Inflammatory macrophage (primary cell): ENCODE data around the gene SLC38A9.
A peak's percentile ranks its signal among the peaks of the same experiment; 100 is the strongest.

ENCODE experiments used
- DNase-seq, 2 donors: peaks; one replicate each; pipeline ENCODE4 v3.0.0-alpha.2; 2020 to 2022

Gene SLC38A9

DNA sequence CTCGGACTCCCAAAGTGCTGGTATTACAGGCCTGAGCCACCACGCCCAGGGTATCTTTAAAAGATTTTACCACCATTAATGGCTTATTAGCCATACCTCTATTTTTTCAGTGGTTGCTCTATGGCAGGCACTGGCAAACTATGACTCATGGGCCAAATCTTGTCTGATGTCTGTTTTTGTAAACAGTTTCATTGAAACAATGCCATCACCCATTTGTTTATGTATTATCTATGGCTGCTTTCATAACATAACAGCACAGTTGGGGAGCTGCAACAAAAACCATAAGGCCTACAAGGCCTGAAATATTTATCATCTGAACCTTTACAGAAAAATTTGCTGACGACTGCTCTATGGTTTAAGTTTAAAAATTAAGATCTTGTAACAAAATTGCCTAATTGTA lies 66.8 kb downstream of the SLC38A9 start:
- DNase-seq: no peak

DNA sequence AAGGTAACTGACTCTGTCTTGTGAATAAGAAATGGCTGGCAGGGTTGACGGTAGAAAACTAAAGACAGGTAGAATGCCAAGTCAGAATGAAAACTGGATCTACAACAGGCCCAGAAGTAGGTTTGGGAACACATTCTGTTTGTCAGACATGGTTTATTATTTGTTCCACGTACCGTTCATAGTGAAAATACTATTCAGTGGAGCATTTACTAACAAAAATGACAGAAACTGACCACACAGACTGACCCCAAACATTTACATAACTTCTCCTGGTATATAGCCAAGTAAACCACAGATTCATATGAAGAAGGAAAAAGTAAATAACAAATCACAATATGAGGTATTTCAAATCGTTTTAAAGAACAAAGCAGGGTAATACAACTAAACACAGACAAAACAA lies 73.7 kb downstream of the SLC38A9 start:
- no peak for DNase-seq

DNA sequence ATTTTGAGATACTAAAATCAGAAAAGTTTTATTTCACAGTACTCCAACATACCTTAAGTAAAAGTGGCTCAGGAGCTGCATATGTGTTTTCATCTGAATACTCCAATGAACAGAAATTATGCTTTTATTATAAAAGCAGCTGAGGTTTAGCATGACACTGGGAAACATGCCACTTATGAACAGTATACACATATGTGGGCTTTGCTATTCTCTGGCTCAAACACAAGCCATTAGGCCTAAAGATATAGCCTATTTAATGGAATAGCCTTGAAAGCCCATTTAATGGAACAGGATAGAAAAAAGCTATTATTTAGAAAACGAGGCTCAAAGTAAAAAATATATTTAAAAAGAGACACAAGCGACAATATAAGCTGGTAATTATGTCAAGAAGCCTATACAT lies 74.1 kb downstream of the SLC38A9 start:
- no peak for DNase-seq

DNA sequence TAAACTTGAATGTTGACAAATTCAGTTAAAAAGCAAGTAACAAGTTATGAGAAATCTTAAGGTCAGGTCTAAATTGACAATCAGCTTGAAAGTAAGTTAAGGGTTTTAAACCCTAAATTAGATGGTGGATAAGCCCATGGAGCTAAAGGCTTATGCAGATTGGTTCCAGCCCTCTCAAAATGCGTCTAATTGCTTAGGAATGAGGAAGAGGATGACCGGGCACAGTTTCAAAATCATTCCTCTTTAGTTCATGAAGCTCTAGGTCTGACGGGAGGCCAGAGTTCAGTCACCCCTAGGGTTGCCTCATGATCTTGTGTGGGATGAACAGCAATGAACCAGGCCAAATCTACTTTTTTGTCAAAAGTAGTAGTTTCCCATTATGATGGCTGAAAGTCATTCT lies 75.4 kb downstream of the SLC38A9 start:
- DNase-seq: peak; percentile 94

DNA sequence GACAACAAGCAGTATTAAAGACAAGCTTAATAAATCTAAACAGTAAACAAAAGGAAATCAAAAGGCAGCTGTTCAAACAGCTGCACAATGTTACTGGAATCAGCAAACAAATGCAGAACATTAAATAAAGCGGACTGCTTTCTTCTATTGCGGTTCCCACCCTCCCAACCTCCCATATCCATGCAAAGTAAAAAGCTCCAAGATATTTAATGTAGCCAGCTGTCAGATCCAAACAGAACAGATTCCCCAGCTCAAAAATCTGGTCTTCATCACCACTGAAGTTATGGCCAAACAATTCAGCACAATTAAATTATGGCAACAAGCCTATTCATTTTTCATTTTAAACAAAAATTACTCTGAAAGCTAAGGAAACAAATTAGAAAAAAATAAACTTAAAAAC lies 75.9 kb downstream of the SLC38A9 start:
- DNase-seq: no peak

DNA sequence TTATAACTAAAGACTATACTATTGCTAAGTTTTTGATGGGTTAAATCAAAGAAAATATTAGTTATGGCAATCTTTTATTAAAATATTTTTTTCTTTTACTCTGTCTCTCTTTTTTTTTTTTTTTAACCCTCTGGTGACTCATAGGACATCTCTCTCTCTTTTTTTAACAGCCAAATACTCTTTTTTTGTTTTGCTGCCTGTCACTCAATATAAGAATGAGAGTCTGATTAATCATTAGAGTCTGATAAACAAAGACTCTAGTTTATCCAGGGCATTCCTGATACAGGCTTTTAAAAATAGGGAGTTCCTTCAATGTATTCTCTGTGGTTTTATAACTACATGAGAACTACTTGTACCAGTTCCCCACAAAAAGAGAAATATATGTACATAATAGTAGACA lies 77.3 kb downstream of the SLC38A9 start:
- DNase-seq: no peak

DNA sequence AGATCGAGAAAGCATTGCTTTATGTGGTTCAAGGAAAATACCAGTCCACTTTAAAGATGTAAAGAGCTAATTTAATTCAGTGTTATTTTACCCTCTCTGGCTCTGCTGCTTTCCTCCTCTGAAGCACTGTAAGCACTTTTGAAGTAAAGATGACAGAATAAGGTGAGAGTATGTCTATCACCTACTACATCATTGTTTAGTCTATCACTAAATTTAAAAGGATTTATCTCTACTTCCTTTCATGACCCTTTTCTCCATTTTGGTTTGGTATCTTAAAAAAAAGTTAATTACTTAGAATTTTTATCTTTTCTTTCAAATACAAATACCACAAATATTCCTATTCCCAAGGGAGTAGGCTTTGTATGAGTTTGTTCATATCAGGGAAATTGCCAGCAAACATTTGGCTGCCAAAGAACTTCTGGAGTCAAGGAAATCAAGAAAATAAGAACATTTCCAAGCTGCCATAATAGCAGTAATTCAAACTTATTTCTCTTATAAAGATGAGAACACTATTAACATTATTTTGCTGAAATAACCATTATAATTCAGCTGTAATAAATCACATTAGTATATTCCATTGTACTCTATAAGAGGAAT lies 77.8 kb downstream of the SLC38A9 start:
- no peak for DNase-seq

DNA sequence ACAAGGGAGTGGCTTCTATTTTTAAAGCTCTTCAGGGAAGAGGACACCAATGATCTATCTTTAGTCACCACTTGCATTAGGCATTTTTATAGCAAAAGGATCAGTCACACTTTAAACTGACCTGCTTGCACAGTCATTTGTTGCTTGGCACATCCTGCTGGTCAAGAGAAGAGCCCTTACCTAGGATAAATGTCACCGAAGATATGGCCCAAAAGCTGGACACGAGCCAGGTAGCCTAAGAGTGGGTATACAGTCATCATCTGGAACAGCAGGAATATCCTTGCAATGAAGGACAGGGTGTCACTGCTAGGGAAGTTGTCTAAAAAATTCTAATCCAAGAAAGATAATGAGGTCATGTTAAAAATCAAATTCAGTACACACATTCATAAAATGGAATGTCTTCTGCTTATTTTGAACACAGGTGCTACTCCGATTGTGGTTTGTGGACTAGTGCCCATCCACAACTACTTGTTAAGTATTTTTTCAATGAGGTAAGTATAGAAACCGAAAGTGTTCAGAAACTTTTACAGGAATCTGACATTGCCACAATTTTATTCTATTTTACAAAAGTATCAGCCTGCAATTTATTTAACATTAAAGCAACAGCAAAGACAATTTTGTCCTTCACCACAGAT lies 78.4 kb downstream of the SLC38A9 start:
- no peak for DNase-seq

DNA sequence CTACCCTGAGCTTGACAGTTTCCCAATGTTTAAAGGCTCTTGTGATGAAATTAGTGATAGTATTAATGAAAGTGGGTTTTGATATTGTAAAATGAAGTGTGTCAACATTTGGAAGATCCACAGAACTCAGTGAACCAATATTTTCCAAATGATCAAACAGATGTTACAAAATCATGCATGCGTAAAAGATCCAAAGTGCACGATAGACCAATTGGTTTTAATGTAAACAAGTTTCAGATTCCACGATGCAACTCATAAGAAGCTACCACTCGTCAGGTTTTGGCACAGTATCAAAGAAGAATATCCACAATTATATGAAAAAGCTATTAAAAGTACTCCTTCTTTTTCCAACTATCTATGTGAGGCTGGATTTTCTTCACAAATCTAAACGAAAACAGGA lies 82.3 kb downstream of the SLC38A9 start:
- no peak for DNase-seq

DNA sequence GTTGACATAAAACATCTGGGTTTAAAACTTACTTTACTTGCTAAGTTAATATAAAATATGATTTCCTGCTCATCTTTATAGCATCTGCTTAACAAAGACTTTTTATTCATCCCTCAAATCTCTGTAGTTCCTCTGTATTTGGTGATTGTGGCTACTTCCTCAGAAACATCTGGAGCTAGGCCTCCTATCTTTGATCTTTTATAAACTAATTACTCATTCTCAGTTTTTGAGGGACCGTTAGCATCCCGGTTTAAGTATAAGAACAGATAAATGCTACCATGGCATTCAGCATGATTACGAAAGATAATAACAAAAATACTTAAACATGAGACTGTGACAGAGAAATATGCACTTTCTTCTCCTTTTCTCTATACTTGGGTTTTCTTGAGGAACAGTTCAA lies 85.3 kb downstream of the SLC38A9 start:
- DNase-seq: no peak

DNA sequence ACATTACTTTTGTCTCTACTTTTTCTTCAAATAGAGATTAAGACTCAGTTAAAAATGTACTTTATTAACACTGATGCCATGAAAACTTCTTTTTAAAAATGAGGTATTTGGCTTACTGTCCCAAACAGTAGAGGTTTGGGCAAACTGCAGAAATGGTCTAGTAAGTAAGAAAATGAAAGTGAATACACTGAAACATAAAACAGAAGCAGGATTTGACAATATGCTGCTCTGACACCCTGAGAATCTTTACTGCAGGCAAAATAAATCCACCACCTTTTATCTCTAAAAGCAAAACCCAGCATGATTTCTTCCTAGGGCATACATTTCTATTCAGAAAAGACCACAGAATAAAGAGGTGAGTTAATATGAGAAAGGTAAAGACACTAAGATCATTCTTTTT lies 86.2 kb downstream of the SLC38A9 start:
- no peak for DNase-seq

DNA sequence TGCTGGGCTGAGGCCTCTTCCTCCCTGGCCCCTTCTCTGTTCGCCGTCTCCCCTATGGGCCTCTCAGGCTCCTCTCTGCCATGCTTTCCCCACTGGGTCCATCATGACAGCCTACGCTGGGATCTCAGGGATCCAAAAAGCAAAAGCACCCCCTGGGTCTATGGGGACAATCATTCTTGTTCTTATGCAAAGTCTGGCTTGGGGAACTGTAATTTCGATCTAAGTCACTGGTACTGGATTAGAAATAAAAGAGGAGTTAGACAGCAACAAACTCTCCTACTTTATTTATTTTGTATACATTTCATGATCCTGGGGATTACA lies 86.6 kb downstream of the SLC38A9 start:
- DNase-seq: no peak

DNA sequence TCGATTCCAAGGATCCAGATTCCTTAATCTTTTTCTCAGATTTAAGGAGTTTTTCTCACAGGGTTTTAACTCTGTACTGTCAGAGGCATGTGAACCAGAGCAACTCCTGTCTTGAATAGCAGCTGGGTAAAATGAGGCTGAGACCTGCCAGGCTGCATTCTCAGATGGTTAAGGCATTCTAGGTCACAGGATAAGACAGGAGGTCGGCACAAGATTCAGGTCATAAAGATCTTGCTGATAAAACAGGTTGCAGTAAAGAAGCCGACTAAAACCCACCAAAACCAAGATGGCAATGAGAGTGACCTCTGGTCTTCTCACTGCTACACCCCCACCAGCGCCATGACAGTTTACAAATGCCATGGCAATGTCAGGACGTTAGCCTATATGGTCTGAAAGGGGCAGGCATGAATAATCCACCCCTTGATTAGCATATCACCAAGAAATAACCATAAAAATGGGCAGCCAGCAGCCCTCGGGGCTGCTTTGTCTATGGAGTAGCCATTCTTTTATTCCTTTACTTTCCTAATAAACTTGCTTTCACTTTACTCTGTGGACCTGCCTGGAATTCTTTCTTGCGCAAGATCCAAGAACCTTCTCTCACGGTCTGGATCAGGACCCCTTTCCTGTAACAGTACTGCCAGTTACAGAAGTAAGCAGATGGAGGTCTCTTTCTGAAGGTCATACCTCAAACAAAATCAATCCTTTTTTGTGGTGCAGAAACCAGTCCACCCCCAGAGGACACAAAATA lies 87.1 kb downstream of the SLC38A9 start:
- DNase-seq: no peak

DNA sequence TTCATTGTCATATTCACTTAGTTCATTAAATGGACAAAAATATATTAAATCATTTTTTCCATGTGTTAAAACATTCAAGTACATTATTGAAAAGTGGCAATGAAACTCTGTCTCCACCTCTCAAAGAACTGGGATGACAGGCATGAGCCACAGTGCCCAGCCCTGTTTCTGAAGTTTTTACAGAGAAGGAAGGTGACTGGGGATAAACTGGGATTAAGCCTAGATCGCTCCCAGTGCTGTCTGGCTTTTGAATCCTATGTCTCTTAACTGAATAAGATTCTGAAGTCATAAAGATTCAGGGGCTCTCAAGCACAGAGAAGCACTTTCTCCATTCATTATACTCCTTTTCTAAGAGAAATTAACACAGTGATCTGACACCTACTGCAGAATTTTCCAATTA lies 88.3 kb downstream of the SLC38A9 start:
- DNase-seq: no peak

DNA sequence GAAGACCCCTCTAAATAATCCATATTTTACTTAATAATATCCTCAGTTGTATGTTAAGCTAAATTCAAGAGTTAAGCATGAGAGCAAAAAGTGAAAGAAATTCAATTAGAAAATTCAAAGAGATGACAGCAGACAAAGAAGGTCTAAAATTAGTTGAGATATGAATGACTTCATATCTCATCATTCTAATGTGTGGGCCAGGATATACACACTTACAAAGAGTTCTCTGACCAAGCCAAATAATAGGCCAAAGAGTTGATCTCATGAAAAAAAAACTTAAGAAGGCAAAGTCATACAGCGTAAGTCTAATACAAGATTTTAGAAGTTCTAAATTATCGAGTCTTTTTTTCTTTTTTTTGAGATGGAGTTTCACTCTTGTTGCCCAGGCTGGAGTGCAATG lies 89.7 kb downstream of the SLC38A9 start:
- DNase-seq: no peak

DNA sequence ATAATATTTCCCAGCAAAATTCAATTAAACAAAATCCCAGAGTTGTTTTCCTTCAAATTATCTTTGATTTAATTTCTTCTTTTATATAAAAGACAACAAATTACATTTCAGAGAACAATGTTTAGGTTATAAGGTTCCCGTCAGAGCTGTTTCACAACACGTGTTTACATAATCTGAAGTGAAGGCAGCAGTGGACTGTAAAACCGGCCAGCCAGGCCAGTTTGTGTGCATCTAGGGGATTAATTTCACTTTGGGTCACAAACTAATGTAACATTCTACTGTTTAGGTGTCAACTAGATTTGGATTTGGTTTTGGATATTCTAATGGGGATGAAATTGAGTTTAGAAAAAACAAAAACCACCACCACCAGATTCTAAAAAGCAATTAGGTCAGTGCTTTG lies 90.9 kb downstream of the SLC38A9 start:
- DNase-seq: peak; percentile 12 to 31

DNA sequence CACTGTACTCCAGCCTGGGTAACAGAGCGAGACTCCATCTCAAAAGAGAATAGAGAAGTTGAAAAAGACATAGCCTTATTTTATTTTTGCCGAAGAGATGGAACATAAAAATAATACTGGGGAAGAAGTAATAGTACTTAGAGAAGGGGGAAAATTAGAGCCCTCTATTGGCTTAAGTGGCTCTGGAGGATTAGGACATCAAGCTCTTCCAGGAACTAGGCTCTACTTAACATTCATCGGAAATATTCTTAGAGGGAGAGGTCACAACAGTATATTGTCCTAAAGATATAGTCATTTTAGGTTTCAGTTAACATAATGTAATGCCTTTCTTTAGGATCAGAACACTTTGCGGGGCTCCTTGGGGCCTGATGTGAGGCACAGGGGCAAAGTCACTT lies 91.4 kb downstream of the SLC38A9 start:
- peak in 1 of 2 donors; percentile 52 for DNase-seq

DNA sequence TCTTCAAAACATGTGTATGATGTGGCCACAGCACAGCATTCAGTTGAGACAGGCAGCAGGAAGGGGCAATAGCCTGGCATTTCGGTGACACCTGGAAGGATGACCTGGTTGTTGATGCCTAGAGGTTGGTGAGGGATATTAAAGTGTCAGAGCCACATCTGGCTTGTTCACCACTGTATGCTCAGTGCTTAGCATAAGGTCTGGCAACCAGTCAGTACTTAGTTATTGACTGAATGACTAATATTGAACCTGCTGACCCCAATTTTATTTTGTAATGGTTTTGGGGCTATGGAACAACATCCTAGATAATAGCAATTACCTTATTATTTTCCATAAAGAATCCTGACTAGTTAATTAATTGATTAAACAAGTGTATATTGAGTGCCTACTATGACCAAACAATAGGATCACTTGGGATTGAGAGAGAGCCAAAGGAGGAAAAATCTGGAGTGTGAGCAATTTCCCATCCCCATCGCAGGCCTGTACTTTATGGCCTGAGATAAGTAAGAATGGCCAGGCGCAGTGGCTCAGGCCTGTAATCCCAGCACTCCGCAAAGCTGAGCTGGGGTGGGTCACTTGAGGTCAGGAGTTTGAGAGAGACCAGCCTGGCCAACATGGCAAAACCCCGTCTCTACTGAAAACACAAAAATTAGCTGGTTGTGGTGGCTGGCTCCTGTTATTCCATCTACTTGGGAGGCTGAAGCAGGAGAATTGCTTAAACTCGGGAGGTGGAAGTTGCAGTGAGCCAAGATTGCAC lies 91.9 kb downstream of the SLC38A9 start:
- peak in 1 of 2 donors; percentile 15 for DNase-seq

DNA sequence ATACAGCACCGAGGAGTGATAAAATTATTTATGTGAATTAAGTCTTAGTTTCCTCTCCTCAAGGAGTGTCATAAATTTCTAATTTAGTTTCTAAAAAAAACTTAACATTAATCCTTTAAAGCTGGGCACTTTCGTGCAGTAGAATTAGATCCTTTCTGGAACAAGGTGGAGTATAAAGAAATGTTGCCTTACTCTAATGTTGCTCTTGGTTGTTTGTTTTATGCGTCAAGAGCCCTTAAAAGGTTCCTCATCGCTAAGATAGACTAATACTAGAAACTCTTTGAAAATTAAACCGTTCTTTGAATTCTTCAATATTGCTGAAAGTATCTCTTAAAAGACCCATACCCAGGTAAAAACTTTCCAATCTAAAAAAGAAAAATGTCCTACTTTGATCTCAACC lies 93.8 kb downstream of the SLC38A9 start:
- no peak for DNase-seq

DNA sequence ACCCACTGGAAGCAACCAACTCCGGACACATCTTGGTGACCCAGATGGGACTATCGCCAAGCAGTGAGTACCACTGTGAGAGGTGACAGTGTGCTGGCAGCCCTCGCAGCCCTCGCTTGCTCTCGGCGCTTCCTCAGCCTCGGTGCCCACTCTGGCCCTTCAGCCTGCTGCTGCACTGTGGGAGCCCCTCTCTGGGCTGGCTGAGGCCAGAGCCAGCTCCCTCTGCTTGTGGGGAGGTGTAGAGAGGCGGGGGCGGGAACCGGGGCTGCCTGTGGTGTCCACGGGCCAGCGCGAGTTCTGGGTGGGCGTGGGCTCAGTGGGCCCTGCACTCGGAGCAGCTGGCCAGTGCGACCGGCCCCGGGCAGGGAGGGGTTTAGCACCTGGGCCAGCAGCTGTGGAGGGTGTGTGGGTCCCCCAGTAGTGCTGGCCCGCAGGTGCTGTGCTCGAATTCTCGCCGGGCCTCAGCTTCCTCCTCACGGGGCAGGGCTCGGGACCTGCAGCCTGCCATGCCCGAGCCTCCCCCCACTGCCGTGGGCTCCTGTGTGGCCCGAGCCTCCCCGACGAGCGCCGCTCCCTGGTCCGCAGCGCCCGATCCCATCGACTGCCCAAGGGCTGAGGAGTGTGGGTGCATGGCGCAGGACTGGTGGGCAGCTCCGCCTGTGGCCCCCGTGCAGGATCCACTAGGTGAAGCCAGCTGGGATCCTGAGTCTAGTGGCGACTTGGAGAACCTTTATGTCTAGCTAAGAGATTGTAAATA lies 98.8 kb downstream of the SLC38A9 start:
- DNase-seq: no peak

DNA sequence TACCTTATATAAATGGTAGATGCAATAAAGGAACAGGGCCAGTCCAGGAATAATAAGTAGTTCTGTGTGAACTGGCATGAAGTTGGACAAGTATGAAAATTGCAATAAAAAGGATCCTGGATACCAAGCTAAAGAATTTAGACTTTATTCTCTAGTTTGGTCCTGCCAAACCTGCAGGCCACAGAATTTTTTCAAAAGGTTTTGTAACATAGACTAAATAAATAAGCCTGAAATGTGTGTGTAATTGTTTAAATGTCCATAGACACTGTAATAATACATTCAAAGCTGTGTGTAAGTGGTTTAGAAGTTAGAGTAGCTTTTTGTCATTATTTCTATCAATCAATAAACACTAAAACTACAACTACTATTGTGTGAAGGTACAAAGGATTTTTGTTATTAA lies 101.6 kb downstream of the SLC38A9 start:
- DNase-seq: no peak

DNA sequence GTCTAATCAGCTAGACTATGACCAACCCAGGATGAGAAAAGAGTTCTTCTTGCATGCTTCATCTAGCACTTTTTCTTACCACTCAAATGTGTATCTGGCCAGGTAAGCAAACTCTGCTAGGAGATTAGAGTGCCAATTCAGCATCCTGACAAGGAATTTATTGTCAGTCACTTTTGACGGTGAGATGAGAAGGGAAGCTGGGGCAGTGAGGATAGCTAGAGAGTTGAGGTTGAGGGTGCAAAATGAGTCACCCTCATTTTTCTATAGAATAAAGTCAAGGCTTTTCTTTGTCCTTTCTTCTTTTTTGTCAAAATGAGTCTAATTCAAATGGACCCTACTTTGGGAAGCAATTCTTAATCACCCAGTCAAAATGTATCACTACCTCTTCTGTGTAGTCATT lies 102.7 kb downstream of the SLC38A9 start:
- DNase-seq: no peak
